SK-N-SH treated with all-trans-retinoic acid at 6 μM for 48 hours (cell line): ENCODE results near the gene CACNB3.

ENCODE experiments used
- RARB ChIP-seq: fragments of 250-450 bp; sonication (Bioruptor Pico); IDR thresholded peaks from 2 replicates; pipeline ENCODE4 v1.8.0; 2021; ENCODE audit warnings: mild to moderate bottlenecking, moderate library complexity
- TCF4 ChIP-seq: fragments of 250-450 bp; sonication (Bioruptor Pico); IDR thresholded peaks from 2 replicates; pipeline ENCODE4 v1.8.0; 2021; ENCODE audit warnings: mild to moderate bottlenecking, moderate library complexity, borderline replicate concordance

DNA sequence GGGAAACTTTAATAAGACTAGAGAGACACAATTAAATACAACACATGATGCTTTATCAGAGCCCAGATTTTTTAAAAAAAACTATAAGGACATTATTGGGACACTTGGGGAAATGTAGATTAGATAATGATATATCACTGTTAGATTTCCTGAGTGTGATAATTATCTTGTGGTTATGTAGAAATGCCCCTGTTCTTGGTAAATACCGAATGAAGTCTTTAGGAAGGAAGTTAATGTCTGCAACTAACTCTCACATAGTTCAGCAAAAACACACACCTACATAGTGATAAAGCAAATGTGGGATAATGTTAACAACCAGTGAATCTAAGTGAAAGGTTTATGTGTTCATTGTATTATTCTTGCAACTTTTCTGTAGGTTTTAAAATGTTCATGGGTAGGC is 14.6 kb upstream of the CACNB3 start:
- TF ChIP-seq RARB (CRISPR knock-in tag): no peak
- no peak for TF ChIP-seq TCF4
